H9 (cell line): ENCODE data around the gene PTK7. TPM values are rescaled to one million over a fixed set of nuclear protein-coding genes. Genes with fewer than 3 reads are reported as not detected.

Experiments
- DNase-seq: peaks from one replicate; pipeline ENCODE4 v3.0.0-alpha.2; 2017
- H2AFZ ChIP-seq: one replicate; pipeline ENCODE4 v1.6.1; 2013; ENCODE audit warnings: mild to moderate bottlenecking, low read length, control low read depth, moderate library complexity
- H2AK5ac ChIP-seq: 2 replicates; pipeline ENCODE4 v1.6.1; 2013; ENCODE audit warnings: low read length, control low read depth, mixed read lengths; ENCODE audit not compliant: insufficient read length
- H2BK120ac ChIP-seq: one replicate; pipeline ENCODE4 v1.6.1; 2013; ENCODE audit warnings: low read depth, mild to moderate bottlenecking, low read length, control low read depth, inconsistent platforms; ENCODE audit not compliant: poor library complexity, severe bottlenecking
- H2BK12ac ChIP-seq: 2 replicates; pipeline ENCODE4 v1.6.1; 2013; ENCODE audit warnings: low read length, control low read depth, mixed read lengths, low read depth; ENCODE audit not compliant: insufficient read length
- H2BK15ac ChIP-seq: 2 replicates; pipeline ENCODE4 v1.6.1; 2013; ENCODE audit warnings: low read depth, low read length, control low read depth
- H2BK20ac ChIP-seq: one replicate; pipeline ENCODE4 v1.6.1; 2013; ENCODE audit warnings: low read depth, mild to moderate bottlenecking, low read length, control low read depth, inconsistent platforms; ENCODE audit not compliant: poor library complexity, severe bottlenecking
- H2BK5ac ChIP-seq: 2 replicates; pipeline ENCODE4 v1.6.1; 2013; ENCODE audit warnings: low read length, control low read depth, mixed read lengths; ENCODE audit not compliant: insufficient read length
- H3K14ac ChIP-seq: 2 replicates; pipeline ENCODE4 v1.6.1; 2013; ENCODE audit warnings: low read length, control low read depth; ENCODE audit not compliant: insufficient read depth
- H3K18ac ChIP-seq: 2 replicates; pipeline ENCODE4 v1.6.1; 2013; ENCODE audit warnings: low read depth, mild to moderate bottlenecking, mixed read lengths, low read length, control low read depth; ENCODE audit not compliant: insufficient read length
- H3K23ac ChIP-seq: 2 replicates; pipeline ENCODE4 v1.6.1; 2013; ENCODE audit warnings: low read length, control low read depth, mixed read lengths, low read depth; ENCODE audit not compliant: insufficient read length
- H3K23me2 ChIP-seq: 2 replicates; pipeline ENCODE4 v1.6.1; 2013; ENCODE audit warnings: low read depth, mild to moderate bottlenecking, mixed read lengths, low read length, control low read depth; ENCODE audit not compliant: insufficient read length, poor library complexity, severe bottlenecking
- H3K27ac ChIP-seq: 2 replicates; pipeline ENCODE4 v1.5.1; 2013; ENCODE audit warnings: low read length, control low read depth, mixed read lengths, low read depth; ENCODE audit not compliant: insufficient read length
- H3K27me3 ChIP-seq: 2 replicates; pipeline ENCODE4 v1.6.1; 2013; ENCODE audit warnings: low read length, control low read depth, inconsistent platforms; ENCODE audit not compliant: insufficient read depth
- H3K4ac ChIP-seq: 2 replicates; pipeline ENCODE4 v1.6.1; 2013; ENCODE audit warnings: low read depth, mild to moderate bottlenecking, control low read depth, inconsistent platforms, low read length, moderate library complexity
- H3K4me1 ChIP-seq: 2 replicates; pipeline ENCODE4 v1.6.1; 2013; ENCODE audit warnings: low read length, control low read depth, inconsistent platforms; ENCODE audit not compliant: insufficient read depth
- H3K4me2 ChIP-seq: 2 replicates; pipeline ENCODE4 v1.6.1; 2013; ENCODE audit warnings: low read length, control low read depth, mixed read lengths; ENCODE audit not compliant: insufficient read length, insufficient read depth
- H3K56ac ChIP-seq: 2 replicates; pipeline ENCODE4 v1.6.1; 2013; ENCODE audit warnings: low read depth, mild to moderate bottlenecking, mixed read lengths, low read length, control low read depth; ENCODE audit not compliant: insufficient read length
- H3K79me1 ChIP-seq: 2 replicates; pipeline ENCODE4 v1.6.1; 2013; ENCODE audit warnings: low read depth, mild to moderate bottlenecking, moderate library complexity, low read length, control low read depth, inconsistent platforms; ENCODE audit not compliant: insufficient read depth, poor library complexity, severe bottlenecking
- H3K79me2 ChIP-seq: 2 replicates; pipeline ENCODE4 v1.6.1; 2013; ENCODE audit warnings: low read length, control low read depth, inconsistent platforms; ENCODE audit not compliant: insufficient read depth
- H3K9ac ChIP-seq: 2 replicates; pipeline ENCODE4 v1.6.1; 2013; ENCODE audit warnings: low read length, control low read depth, mixed read lengths; ENCODE audit not compliant: insufficient read length; ENCODE audit errors: extremely low read depth
- H3K9me3 ChIP-seq: one replicate; pipeline ENCODE4 v1.6.1; 2013; ENCODE audit warnings: low read depth, low read length, inconsistent platforms; ENCODE audit not compliant: control insufficient read depth
- H3T11ph ChIP-seq: one replicate; pipeline ENCODE4 v1.6.1; 2013; ENCODE audit warnings: mild to moderate bottlenecking, low read length, control low read depth, inconsistent platforms
- H4K20me1 ChIP-seq: one replicate; pipeline ENCODE4 v1.6.1; 2013; ENCODE audit not compliant: control insufficient read depth, insufficient read length, insufficient read depth
- H4K5ac ChIP-seq: 2 replicates; pipeline ENCODE4 v1.6.1; 2013; ENCODE audit warnings: low read depth, mild to moderate bottlenecking, mixed read lengths, low read length, control low read depth; ENCODE audit not compliant: insufficient read length
- H4K8ac ChIP-seq: replicated peaks from 2 replicates; pipeline ENCODE4 v1.6.1; 2013; ENCODE audit warnings: low read length, control low read depth, mixed read lengths, low read depth; ENCODE audit not compliant: insufficient read length
- H4K91ac ChIP-seq: 2 replicates; pipeline ENCODE4 v1.6.1; 2013; ENCODE audit warnings: low read depth, mild to moderate bottlenecking, moderate library complexity, mixed read lengths, low read length, control low read depth; ENCODE audit not compliant: insufficient read length
- H3K27ac Mint-ChIP-seq, 3 experiments: 2 replicates in 2 of 3; 3 replicates in 1 of 3; pipeline ENCODE4 v1.8.0; 2020 to 2021; ENCODE audit warnings: mixed read lengths in 3 of 3, mild to moderate bottlenecking in 1 of 3, moderate library complexity in 1 of 3
- H3K27me3 Mint-ChIP-seq: 2 replicates; pipeline ENCODE4 v1.8.0; 2021; ENCODE audit warnings: low read depth, mild to moderate bottlenecking, moderate library complexity, mixed read lengths
- H3K36me3 Mint-ChIP-seq, 3 experiments: 2 replicates in 2 of 3; 3 replicates in 1 of 3; pipeline ENCODE4 v1.8.0; 2020 to 2021; ENCODE audit warnings: low read depth in 3 of 3, mixed read lengths in 3 of 3; ENCODE audit not compliant: insufficient read depth in 1 of 3
- H3K4me1 Mint-ChIP-seq, 2 experiments: 2 replicates each; pipeline ENCODE4 v1.8.0; 2020; ENCODE audit warnings: mixed read lengths in 2 of 2
- H3K4me3 Mint-ChIP-seq, 2 experiments: 2 replicates in 1 of 2; 3 replicates in 1 of 2; pipeline ENCODE4 v1.8.0; 2020 to 2021; ENCODE audit warnings: mild to moderate bottlenecking in 2 of 2, mixed read lengths in 2 of 2, moderate library complexity in 1 of 2
- H3K9me3 Mint-ChIP-seq, 2 experiments: 2 replicates in 1 of 2; 3 replicates in 1 of 2; pipeline ENCODE4 v1.8.0; 2020; ENCODE audit warnings: mild to moderate bottlenecking in 2 of 2, mixed read lengths in 2 of 2, moderate library complexity in 1 of 2
- WGBS: extraction: QIAGEN DNeasy Blood & Tissue Kit; methylation state at CpG from one replicate; pipeline ENCODE4 v1.1.7; 2013; ENCODE audit warnings: missing lambda C conversion rate, low lambda C conversion rate, mixed read lengths; ENCODE audit not compliant: insufficient read length; ENCODE audit errors: extremely low coverage; 5-methylcytosine and 5-hydroxymethylcytosine counted together
- total RNA-seq: library from RNA; stranded (reverse); gene quantifications from 2 replicates; pipeline ENCODE4 v1.2.1, GENCODE V29; 2021
- TF ChIP-seq, protein P1 (sequence below): fragments of 200-600 bp; sonication (generic); conservative IDR thresholded peaks from 3 replicates; pipeline ENCODE4 v1.8.0; 2021; ENCODE audit warnings: antibody characterized with exemption, mild to moderate bottlenecking

The PTK7 gene
- total RNA-seq, 1 experiment from 2014 or later: 128 TPM

DNA sequence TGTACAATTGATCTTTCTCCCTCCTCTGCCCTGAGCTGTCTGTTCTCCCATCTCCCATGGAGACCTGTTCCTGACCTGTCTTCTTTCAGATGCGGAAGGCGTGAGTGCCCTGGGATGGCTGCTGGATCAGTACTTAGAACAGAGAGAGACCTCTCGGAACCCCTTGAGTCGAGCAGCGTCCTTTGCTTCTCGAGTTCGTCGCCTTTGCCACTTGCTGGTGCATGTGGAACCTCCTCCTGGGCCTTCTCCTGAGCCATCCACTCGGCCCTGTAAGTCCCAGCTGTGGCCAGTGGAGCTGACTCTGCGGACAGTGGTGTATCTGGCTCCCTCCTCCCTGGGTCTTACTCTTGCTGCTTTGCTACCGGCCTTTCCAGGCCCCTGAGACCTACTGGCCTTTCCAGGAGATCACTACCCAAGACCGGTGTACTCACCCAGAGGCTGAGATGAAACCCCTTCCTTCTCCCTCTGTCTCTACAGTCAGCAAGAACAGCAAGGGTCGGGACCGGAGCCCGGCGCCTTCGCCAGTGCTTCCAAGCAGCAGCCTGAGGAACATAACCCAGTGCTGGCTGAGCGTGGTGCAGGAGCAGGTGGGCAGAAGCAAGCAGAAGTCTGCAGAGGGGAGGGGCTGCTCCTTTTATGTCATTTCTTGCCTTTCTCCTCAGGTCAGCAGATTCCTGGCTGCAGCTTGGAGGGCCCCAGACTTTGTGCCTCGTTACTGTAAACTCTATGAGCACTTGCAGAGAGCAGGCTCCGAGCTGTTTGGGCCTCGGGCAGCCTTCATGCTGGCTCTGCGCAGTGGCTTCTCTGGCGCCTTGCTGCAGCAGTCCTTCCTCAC lies 128.4 kb downstream of the PTK7 start:
- Histone ChIP-seq H3K23me2 (no peaks in the 10 kb centered on the region), H3K79me1 (no peaks in the 10 kb centered on the region), H3K9ac (no peak overlapping the region), H2BK5ac (no peak overlapping the region), H3K4me1 (no peaks in the 10 kb centered on the region), H4K20me1 (no peaks in the 10 kb centered on the region), H3K4ac (no peak overlapping the region), H3K23ac (no peak overlapping the region), H2AFZ (no peak overlapping the region), H3K18ac (no peak overlapping the region), H2BK120ac (no peak overlapping the region), H3K9me3 (no peaks in the 10 kb centered on the region), H2BK20ac (no peak overlapping the region), H2BK15ac (no peak overlapping the region), H3K27me3 (no peaks in the 10 kb centered on the region), H4K91ac (no peak overlapping the region), H4K5ac (no peak overlapping the region), H3K56ac (no peak overlapping the region), H3T11ph (no peak overlapping the region), H3K27ac (no peak overlapping the region), H2BK12ac (no peak overlapping the region), H3K4me2 (no peak overlapping the region), H3K79me2 (no peaks in the 10 kb centered on the region), H3K14ac (no peak overlapping the region), H2AK5ac (no peak overlapping the region), H4K8ac (no peak overlapping the region)
- Mint-ChIP-seq H3K27ac (peak overlapping the region in 2 of 3 experiments; percentile 4 to 50; a peak in 3 of 7 replicates), H3K27me3 (no peaks in the 10 kb centered on the region; the same call in 1 of the 2 replicates), H3K4me3 (no peak overlapping the region), H3K36me3 (no peaks in the 10 kb centered on the region; a peak in 3 of 7 replicates), H3K4me1 (peaks cover 4 to 10% of the 10 kb centered on the region in 2 experiments; a peak in 3 of 4 replicates), H3K9me3 (no peaks in the 10 kb centered on the region)
- no peak for DNase-seq
- TF ChIP-seq, protein P1, sequence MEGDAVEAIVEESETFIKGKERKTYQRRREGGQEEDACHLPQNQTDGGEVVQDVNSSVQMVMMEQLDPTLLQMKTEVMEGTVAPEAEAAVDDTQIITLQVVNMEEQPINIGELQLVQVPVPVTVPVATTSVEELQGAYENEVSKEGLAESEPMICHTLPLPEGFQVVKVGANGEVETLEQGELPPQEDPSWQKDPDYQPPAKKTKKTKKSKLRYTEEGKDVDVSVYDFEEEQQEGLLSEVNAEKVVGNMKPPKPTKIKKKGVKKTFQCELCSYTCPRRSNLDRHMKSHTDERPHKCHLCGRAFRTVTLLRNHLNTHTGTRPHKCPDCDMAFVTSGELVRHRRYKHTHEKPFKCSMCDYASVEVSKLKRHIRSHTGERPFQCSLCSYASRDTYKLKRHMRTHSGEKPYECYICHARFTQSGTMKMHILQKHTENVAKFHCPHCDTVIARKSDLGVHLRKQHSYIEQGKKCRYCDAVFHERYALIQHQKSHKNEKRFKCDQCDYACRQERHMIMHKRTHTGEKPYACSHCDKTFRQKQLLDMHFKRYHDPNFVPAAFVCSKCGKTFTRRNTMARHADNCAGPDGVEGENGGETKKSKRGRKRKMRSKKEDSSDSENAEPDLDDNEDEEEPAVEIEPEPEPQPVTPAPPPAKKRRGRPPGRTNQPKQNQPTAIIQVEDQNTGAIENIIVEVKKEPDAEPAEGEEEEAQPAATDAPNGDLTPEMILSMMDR: no peak
- WGBS: no CpG with 5 or more reads among the region's 23 CpGs
